Measurements from ENCODE around the gene EAF1.
"Not testable (repeated sequence)": the region's sequence is repeated elsewhere in the genome, so short reads cannot be mapped to it uniquely, and the experiment has no call there.

EAF1 gene

GRCh38 chr3:15427182-15427880, at the start of gene EAF1, which contains the start of gene METTL6:
TSS of gene EAF1 (plus strand) at chr3:15427598. CDS start at chr3:15427780, 182 bp downstream.
TSS of gene METTL6 (minus strand) at chr3:15427544. CDS start at chr3:15426511, 1,033 bp downstream.
- DNase-seq: peak; percentile 88

GRCh38 chr3:15377961-15378791, 49.2 kb upstream of the EAF1 start:
- DNase-seq: peak; percentile 96

- DNase-seq: no peak
These were observed 46.2 kb upstream of the EAF1 start for GRCh38 chr3:15380980-15381890.

- DNase-seq: no peak
These were observed 44.9 kb upstream of the EAF1 start for GRCh38 chr3:15382405-15382923.

- DNase-seq: no peak
These were observed 42.7 kb upstream of the EAF1 start for GRCh38 chr3:15384510-15385237.

DNA sequence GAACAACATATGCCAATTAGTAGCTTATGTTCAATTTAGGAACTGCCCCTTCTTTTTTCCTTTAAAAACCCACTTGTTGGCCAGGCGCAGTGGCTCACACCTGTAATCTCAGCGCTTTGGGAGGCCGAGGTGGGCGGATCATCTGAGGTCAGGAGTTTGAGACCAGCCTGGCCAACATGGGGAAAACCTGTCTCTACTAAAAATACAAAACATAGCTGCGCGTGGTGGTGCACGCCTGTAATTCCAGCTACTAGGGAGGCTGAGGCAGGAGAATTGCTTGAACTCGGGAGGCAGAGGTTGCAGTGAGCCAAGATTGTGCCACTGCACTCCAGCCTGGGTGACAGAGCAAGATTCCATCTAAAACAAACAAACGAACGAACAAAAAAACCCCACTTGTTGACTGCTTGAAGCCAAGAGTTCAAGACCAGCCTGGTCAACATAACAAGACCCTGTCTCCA, 42.1 kb upstream of the EAF1 start:
- DNase-seq: not testable (repeated sequence)

GRCh38 chr3:15385901-15386653, 41.3 kb upstream of the EAF1 start:
- no peak for DNase-seq

- not testable (repeated sequence) for DNase-seq
These were observed 40.8 kb upstream of the EAF1 start for GRCh38 chr3:15386654-15386955.

GRCh38 chr3:15387171-15387581, 40.2 kb upstream of the EAF1 start:
- no peak for DNase-seq

- DNase-seq: no peak
These were observed 39.7 kb upstream of the EAF1 start for GRCh38 chr3:15387735-15388134.

DNA sequence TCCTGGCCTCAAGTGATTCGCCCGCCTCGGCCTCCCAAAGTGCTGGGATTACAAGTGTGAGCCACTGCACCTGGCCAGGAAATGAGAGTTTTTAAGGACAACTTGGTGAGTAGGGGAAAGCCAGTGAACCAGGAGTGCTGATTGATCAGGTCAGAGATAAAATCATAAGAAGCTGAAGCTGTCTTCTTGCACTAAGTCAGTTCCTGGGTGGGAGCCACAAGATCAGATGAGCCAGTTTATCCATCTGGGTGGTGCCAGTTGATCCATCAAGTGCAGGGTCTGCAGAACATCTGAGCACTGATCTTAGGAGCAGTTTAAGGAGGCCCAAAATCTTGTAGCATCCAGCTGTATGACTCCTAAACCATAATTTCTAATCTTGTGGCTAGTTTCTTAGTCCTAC, 39.1 kb upstream of the EAF1 start:
- not testable (repeated sequence) for DNase-seq

DNA sequence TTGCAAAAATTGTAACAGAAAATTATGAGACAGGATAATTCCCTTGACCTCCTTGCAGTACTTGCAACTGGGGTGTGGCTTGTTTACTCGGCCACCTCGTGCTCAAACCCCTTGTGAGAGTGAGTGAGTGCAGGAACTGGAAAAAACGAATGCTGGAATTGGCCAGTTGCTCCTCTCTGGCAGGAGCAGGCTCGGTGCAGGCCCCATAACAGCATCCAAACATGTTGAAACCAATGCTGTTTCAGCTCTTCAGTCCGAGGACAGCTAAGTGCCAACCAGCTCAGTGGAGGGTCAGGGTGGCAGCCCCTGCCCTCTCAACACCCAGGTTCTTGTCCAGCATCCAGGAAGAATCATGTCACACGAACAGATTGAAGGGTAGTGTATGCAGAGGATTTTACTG, 36.9 kb upstream of the EAF1 start:
- DNase-seq: no peak

- no peak for DNase-seq
These were observed 36.4 kb upstream of the EAF1 start for GRCh38 chr3:15391007-15391406.

DNA sequence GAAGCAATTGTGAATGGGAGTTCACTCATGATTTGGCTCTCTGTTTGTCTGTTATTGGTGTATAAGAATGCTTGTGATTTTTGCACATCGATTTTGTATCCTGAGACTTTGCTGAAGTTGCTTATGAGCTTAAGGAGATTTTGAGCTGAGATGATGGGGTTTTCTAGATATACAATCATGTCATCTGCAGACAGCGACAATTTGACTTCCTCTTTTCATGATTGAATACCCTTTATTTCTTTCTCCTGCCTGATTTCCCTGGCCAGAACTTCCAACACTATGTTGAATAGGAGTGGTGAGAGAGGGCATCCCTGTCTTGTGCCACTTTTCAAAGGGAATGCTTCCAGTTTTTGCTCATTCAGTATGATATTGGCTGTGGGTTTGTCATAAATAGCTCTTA, 34.1 kb upstream of the EAF1 start:
- not testable (repeated sequence) for DNase-seq

DNA sequence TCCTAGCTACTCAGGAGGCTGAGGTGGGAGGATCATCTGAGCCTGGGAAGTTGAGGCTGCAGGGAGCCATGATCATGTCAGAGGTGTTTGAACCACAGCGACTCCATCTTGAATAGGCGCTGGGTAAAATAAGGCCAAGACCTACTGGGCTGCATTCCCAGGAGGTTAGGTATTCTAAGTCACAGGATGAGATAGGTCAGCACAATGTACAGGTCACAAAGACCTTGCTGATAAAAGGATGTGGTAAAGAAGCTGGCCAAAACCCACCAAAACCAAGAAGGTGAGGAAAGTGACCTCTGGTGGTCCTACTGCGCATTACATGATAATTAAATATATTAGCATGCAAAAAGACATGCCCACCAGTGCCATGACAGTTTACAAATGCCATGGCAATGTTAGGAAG, 28.7 kb upstream of the EAF1 start:
- DNase-seq: peak; percentile 41

- no peak for DNase-seq
These were observed 27.4 kb upstream of the EAF1 start for GRCh38 chr3:15399970-15400369.

- DNase-seq: no peak
These were observed 25.5 kb upstream of the EAF1 start for GRCh38 chr3:15401936-15402335.

DNA sequence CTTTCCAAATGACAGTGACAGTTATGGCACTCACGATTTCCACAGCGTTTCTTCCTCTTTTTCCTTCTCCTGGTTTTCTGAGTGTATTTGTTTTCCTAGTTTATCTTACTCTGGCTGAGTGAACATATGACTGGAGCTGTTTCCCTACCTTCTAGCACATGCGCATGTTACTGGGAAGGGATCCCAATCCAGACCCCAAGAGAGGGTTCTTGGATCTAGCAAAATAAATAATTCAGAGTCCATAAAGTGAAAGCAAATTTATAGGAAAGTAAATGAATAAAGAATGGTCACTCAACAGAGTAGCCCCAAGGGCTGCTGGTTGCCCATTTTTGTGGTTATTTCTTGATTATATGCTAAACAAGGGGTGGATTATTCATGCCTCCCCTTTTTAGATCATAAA, 23.9 kb upstream of the EAF1 start:
- no peak for DNase-seq

DNA sequence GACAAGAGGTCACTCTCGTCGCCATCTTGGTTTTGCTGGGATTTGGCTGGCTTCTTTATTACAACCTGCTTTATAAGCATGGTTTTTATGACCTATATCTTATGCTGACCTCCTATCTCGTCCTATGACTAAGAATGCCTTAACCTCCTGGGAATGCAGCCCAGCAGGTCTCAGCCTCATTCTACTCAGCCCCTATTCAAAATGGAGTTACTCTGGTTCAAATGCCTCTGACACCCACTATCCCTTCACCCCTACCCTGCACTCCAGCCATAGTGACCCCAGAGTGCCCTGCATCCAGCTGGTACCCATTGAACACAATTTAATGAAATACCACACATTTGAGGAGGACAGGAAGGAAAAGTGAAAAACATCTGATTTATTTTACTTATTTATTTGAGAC, 23.4 kb upstream of the EAF1 start:
- DNase-seq: no peak

DNA sequence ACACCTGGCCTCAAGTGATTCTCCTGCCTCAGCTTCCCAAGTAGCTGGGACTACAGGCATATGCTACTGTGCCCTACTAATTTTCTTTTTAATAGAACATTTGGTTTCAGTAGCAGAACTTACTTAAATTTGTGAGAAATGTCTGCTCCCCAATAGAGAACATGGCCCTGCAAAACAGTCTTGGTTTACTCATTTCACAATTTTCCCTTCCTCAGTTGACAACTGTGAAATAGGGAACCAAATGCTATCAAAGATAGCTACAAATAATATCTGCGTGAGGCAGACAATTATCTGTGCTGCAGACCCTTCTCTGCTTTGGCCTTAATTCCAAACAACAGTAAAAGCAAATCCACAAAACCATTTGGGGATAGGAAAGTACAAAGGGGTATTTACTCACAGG, 22.6 kb upstream of the EAF1 start:
- DNase-seq: no peak

GRCh38 chr3:15405448-15406050, 21.8 kb upstream of the EAF1 start:
- DNase-seq: peak; percentile 56

Data from activated CD4-positive, alpha-beta T cell treated with anti-CD3 and anti-CD28 coated beads, Interleukin-10, Interleukin-2, amounts not matched to agents 100 ng/mL and 50 ng/mL, durations not matched to agents 16 hours and 8 hours (primary cell).